A673 (cell line): ENCODE data around the gene INPP5F.

Source experiments
- CTCF ChIP-seq: fragments of 300-800, 200-600 bp; sonication (generic); conservative IDR thresholded peaks from 2 replicates; pipeline ENCODE4 v1.5.1; 2017; ENCODE audit warnings: low read depth, mild to moderate bottlenecking, antibody characterized with exemption, low read length, moderate library complexity, mixed read lengths
- EZH2 ChIP-seq: fragments of 200-600 bp; sonication (generic); IDR thresholded peaks from 2 replicates; pipeline ENCODE4 v1.6.1; 2017; ENCODE audit warnings: borderline replicate concordance, low read depth, mild to moderate bottlenecking, mixed read lengths, antibody characterized with exemption, low read length; ENCODE audit not compliant: poor library complexity, severe bottlenecking

DNA sequence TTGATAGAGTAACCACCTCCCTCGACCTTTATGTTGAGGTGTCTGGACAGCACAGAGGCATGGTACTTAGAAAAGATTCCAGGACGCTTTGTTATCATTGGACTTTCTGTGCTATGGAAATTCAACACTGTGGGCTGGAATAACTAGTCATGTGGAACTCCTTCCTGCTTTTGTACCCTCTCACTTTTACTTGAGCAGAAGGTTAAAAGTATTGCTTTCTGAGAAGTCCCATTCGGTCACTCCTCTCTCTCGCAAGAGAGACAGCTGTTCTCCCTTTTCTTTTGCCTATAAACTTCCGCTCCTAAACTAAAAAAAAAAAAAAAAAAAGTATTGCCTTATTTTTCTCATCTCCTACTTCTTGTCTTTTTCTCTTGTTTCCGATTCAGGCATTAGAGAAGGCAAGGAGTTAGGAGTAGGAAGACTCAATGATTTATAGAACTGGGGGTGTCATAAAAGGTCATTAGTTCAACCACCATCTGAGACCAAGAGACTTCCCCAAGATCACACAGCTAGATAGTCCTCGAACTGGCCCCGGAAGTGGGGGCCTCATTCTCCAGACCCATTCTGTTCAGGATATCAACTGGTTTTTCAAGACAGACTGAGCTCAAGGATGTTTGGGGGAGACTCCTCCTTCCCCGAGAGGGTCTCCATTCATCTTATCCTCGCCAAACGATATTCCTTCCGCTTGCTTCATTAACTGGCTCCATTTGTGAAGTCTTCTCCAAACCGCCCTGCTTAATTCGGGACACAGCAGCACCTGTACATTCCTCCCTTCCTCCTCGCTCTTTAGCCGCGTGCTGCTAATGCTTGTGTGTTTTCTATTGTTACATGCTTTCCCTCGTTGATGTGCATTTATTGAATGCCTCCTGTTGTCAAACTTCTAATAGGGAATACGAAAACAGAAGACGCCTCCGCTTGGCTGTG, 995 bp upstream of the INPP5F start:
- no peak for TF ChIP-seq CTCF
- TF ChIP-seq EZH2: no peak
